Measurements from ENCODE around the gene IFT27.
"Not testable (repeated sequence)": the region's sequence is repeated elsewhere in the genome, so short reads cannot be mapped to it uniquely, and the experiment has no call there.

Gene IFT27

DNA sequence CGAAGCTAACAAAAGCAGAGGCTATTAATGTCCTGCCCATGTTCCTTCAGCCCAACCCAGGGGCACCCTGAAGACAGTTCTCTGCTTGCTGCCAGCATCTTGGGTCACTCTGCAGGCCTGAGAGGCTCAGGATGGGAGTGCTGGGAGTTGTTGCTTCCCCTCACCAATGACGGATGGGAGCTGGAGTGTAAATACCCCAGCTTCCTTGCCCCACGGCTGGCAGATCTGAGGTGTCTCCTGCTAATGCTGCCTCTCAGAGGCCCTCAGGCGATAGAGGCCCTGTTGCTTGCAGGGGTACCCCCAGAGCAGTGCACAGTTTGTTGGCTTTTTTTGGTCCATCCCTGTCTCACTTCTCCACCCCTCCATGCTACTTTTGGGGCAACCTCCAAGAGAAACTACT is 32.9 kb downstream of the IFT27 start:
- no peak for DNase-seq

DNA sequence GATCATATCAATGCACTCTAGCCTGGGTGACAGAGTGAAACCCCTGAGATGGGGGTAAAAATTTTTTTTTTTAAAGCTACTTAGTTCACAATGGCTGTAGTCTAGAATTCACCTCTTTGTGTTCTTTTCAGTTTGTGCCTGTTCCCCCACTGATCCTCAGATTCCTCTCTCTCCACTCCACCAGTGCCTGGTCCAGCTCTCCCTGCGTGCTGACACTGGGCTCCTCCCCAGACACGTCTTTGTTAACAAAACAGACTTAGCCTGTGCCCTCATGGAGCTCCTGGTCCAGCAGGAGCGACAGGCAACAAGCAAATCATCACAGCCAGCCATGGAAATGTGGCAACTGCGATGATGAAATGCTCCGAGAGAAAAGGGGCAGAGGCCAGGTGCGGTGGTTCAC is 34.0 kb downstream of the IFT27 start:
- no peak for DNase-seq

DNA sequence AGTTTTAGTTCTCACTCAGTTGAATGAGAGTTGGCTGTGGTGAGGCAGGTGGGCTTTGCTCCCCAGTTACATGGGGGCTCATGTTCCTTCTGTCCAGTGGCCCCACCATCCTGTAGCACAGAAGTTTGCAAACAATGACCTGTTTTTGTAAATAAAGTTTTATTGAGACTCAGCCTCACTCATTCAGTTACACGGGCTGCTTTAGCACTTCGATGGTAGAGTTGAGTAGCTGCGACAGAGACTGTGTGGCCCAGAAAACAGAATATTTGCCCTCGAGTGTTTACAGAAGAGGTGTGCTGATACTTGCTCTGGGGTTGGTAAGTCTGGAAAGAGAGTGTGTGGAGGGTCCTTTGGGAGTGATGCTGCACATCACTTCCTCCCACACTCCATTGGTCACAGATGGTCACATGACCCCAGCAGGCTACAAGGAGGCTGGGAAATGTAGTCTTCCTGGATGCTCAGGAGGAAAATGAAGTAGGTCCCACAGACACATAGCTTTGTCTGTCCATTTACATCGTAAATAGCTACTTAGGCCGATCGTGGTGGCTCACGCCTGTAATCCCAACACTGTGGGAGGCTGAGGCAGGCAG is 34.6 kb downstream of the IFT27 start:
- peak in 1 of 2 donors; percentile 11 for DNase-seq

- DNase-seq = no peak
These were observed 35.2 kb downstream of the IFT27 start for GRCh38 chr22:36740716-36741115.

DNA sequence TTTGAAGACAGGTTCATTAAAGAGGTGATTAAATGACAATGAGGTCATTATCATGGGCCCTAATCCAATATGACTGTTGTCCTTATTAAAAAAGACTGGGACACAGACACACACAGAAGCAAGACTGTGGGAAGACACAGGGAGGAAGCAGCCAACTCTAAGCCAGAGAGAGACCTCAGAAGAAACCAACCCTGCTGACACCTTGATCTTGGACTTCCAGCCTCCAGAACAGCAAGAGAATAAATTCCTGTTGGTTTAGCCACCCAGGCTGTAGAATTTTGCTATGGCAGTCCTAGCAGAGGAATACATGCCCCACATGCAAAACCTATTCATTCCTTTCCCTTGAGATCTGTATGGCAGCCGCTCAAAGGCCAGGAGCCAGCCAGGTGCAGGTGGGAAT is 36.7 kb downstream of the IFT27 start:
- DNase-seq = no peak

- DNase-seq = no peak
These were observed 37.4 kb downstream of the IFT27 start for GRCh38 chr22:36738416-36739020.

DNA sequence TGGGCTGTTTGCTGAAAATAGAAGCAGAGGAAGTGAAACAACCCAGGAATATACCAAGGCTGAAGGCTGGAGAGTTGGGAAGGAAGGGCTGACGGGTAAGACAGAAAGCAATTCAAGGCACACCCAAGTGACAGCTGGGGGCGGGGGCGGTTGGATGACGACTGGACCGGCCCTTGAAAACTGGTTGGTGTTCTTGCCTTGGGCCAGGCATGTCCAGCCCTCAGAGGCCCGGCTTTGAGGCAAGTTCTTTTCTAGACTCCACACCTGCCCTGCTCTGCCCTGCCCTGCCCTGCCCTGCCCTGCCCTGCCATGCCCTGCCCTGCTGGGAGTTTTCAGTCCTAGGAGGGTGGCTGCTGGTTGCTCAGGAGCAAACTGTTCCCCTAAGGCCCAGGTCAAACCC is 38.1 kb downstream of the IFT27 start:
- peak; percentile 85 to 87 for DNase-seq

- DNase-seq = peak; percentile 41 to 67
These were observed 39.1 kb downstream of the IFT27 start for GRCh38 chr22:36736701-36737320.

- peak; percentile 82 to 93 for DNase-seq
These were observed 41.5 kb downstream of the IFT27 start for GRCh38 chr22:36734171-36735058.

DNA sequence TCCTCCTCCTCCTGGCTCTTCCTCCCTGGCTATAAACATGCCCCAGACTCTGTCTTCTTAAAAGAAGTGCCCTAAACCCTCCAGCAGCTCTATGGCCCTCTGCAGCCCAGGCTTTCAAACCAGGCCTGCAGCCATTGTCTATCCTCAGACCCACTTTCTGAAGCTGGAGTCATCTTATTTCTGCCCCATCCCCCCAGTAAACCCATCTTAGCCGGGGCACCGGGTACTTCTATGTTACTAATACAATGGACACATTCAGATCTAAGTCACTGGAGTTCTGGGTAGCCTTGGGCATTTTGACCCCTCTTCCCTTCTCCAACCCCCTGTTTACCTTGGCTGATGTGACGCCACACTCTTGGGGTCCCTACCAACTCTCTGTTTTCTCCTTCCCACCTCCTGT is 42.6 kb downstream of the IFT27 start:
- no peak for DNase-seq

- DNase-seq = no peak
These were observed 43.3 kb downstream of the IFT27 start for GRCh38 chr22:36732609-36733008.

GRCh38 chr22:36731916-36732315 is 44.0 kb downstream of the IFT27 start:
- peak; percentile 20 to 36 for DNase-seq

DNA sequence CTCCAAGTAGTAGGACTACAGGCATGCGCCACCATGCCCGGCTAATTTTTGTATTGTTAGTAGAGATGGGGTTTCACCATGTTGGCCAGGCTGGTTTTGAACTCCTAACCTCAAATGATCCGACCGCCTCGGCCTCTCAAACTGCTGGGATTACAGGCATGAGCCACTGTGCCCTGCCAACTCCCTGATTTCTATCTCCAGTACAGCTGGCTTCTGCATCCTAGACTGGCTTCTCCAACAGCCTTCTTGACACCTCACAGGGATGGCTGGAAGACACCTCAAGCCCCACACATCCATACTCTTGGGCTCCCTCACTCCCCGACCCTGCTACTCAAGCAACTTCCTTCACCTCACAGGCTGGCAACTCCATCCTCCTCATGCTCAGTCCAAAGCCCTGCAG is 44.6 kb downstream of the IFT27 start:
- DNase-seq = not testable (repeated sequence)

- DNase-seq = no peak
These were observed 45.6 kb downstream of the IFT27 start for GRCh38 chr22:36730176-36730858.

GRCh38 chr22:36729321-36729720 is 46.6 kb downstream of the IFT27 start:
- no peak for DNase-seq

DNA sequence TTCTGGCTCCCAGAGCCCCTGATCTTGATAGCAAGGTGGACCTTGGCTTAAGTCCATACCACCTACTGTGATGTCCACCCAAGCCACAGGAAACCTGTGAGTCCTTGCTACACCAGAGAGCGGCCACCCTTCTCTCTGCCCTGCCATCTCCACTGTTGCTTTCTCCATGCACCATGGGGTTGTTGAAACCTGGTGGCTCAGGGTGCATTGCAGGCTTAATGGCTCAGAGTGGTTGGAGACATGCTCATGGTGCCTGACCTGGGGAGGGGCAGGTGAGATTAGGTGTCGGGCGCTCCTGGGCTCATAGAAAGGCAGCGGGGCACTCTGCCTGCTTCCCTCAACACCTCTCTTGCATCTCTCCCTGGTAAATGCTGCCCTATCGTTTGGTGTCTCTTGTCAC is 47.4 kb downstream of the IFT27 start:
- no peak for DNase-seq

DNA sequence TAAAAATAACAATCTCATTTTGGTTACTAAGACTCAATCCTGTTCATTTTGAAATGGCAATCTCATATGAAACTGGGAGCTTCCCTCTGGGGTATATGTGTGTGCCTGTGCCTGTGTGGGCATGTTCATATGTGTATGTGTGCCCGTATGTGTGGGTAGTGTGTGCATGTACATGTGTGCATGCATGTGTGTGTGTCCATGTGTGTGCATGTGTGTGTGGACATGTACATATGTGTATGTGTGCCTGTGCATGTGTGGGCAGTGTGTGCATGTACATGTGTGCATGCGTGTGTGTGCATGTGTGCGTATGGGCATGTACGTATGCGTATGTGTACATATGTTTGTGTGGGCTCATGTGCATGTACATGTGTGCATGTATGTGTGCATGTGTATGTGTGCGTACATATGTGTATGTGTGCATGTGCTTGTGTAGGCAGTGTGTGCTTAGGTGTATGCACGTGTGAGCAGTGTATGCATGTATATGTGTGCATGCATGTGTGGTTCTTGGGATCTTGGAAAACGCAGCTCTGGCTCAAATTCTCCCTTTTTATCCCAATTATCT is 47.9 kb downstream of the IFT27 start:
- DNase-seq = no peak

DNA sequence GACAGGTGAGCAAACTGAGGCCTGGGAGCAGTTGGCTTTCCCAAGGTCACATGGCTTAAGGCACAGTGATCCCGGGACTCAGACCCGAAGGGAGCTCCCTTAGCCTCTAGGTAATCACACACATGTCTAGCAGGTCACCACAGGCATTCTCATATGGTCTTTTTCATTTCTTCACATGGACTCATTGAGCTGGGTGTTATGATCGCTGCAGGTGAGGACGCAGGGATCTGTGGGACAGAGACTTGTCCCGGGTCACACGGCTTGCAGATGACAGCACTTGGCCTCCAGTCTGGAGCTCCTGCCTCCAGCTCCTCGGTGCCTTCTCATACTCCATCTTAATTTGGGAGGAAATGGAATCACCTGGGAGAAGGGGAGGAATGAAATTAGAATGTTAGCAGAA is 48.8 kb downstream of the IFT27 start:
- no peak for DNase-seq

DNA sequence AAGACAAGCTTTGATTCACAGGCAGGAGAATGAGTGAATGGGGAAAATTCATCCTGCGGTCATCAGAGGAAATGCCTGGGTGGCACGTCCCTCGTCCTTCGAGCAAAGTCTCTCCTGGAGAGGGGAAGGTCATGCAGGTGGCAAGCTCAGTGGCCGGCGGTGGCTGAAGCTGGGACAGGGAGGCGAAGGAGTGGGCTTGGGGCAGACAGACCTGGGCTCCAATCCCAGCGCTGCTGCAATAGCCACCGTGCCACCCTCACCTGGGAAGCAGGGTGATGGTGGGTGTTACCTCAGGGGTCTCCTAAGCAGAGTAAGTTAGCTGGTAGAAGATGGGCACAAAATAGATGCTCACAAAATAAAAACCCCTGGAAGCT is 49.9 kb downstream of the IFT27 start:
- no peak for DNase-seq

- no peak for DNase-seq
These were observed 50.4 kb downstream of the IFT27 start for GRCh38 chr22:36725366-36726006.

DNA sequence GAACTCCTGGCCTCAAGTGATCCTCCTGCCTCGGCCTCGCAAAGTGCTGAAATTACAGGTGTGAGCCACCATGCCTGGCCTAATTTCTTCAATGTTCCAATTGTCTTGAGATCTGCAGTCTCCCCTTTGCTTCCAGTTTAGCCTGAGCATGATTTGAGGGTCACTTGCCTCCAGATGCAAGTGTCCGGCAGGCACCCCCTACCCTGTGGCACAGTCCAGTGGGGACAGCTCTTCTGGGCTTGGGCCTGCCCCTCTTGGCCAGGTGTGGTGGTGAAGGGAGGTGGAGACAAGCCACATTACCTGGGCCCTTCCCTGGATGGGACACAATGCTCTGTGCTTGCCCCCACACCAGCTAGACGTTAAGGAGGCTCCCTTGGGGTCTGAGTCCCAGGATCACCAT is 51.1 kb downstream of the IFT27 start:
- no peak for DNase-seq

DNA sequence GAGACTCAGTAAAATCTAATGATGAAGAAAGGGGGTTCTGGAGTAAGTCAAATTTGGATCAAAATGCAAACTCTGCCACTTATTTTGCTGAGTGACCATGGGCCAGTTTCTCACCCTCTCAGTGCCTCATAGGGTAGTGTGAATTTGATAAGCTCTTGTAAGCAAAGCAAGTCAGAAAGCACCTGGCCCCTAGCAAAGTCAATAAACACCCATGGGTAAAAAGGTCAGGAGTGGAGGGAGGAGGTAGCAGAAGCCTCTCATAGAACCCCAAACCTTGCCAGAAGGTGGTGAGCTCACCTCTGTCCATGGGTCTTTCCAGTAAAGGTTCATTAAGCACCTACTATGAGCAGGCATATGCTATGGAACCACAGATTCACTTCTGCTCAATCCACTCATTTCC is 53.9 kb downstream of the IFT27 start:
- no peak for DNase-seq
